ENCODE results near the gene KIF9.

The KIF9 gene

GRCh38 chr3:47274652-47275051 lies 7.9 kb downstream of the KIF9 start:
- Histone ChIP-seq H2BK5ac (ENCODE audit: low read length) (no peak overlapping the region), H3K27me3 (ENCODE audit: control insufficient read depth in 3 of 3, insufficient read depth in 3 of 3, low read depth in 1 of 3, low read length in 3 of 3) (no peaks in the 10 kb centered on the region), H3K14ac (ENCODE audit: low read length) (no peak overlapping the region), H3K27ac (replicated peaks; ENCODE audit: low read length) (no peak overlapping the region), H3K23ac (ENCODE audit: low read depth, low read length, poor library complexity) (no peak overlapping the region), H3K4me1 (ENCODE audit: control insufficient read depth in 2 of 2, insufficient read depth in 1 of 2, low read depth in 1 of 2, low read length in 2 of 2) (no peaks in the 10 kb centered on the region), H4K8ac (ENCODE audit: low read depth, low read length) (no peak overlapping the region), H3K9ac (ENCODE audit: low read depth, low read length, poor library complexity) (no peak overlapping the region), H4K91ac (ENCODE audit: low read depth, low read length, poor library complexity) (no peak overlapping the region), H3K4ac (ENCODE audit: low read length) (no peak overlapping the region), H3K4me2 (ENCODE audit: insufficient read depth, low read length, poor library complexity, severe bottlenecking) (no peak overlapping the region), H2AFZ (ENCODE audit: low read length) (no peak overlapping the region), H3K9me3 (replicated peaks in 1 of 2; ENCODE audit: control insufficient read depth in 2 of 2, insufficient read depth in 1 of 2, low read depth in 1 of 2, low read length in 2 of 2) (no peaks in the 10 kb centered on the region), H2BK15ac (ENCODE audit: low read length) (no peak overlapping the region), H3K4me3 (ENCODE audit: low read length in 2 of 2) (no peak overlapping the region), H2AK5ac (ENCODE audit: low read depth, low read length) (no peak overlapping the region), H2BK120ac (ENCODE audit: low read depth, low read length) (no peak overlapping the region), H3K79me1 (ENCODE audit: low read depth, low read length) (no peaks in the 10 kb centered on the region), H3K36me3 (replicated peaks in 1 of 2; ENCODE audit: control insufficient read depth in 2 of 2, insufficient read depth in 2 of 2, low read length in 2 of 2) (no peaks in the 10 kb centered on the region), H2BK12ac (ENCODE audit: low read length) (no peak overlapping the region), H3K18ac (ENCODE audit: low read length) (no peak overlapping the region)
- no peak for DNase-seq (ENCODE audit: low spot score)
- WGBS, 2 donors (ENCODE audit: extremely low coverage in 2 of 2, insufficient read length in 2 of 2, insufficient replicate concordance in 1 of 2), result no CpG with 5 or more reads among the region's 2 CpGs

- Histone ChIP-seq H3K4me1 (ENCODE audit: control insufficient read depth in 2 of 2, insufficient read depth in 1 of 2, low read depth in 1 of 2, low read length in 2 of 2) (no peaks in the 10 kb centered on the region), H3K27ac (replicated peaks; ENCODE audit: low read length) (no peak overlapping the region), H2BK12ac (ENCODE audit: low read length) (no peak overlapping the region), H2AFZ (ENCODE audit: low read length) (no peak overlapping the region), H3K18ac (ENCODE audit: low read length) (no peak overlapping the region), H3K9ac (ENCODE audit: low read depth, low read length, poor library complexity) (no peak overlapping the region), H3K79me1 (ENCODE audit: low read depth, low read length) (no peaks in the 10 kb centered on the region), H3K4me2 (ENCODE audit: insufficient read depth, low read length, poor library complexity, severe bottlenecking) (no peak overlapping the region), H3K36me3 (replicated peaks in 1 of 2; ENCODE audit: control insufficient read depth in 2 of 2, insufficient read depth in 2 of 2, low read length in 2 of 2) (no peaks in the 10 kb centered on the region), H4K8ac (ENCODE audit: low read depth, low read length) (no peak overlapping the region), H3K14ac (ENCODE audit: low read length) (no peak overlapping the region), H2BK120ac (ENCODE audit: low read depth, low read length) (peak overlapping the region; percentile 16), H2BK15ac (ENCODE audit: low read length) (no peak overlapping the region), H4K91ac (ENCODE audit: low read depth, low read length, poor library complexity) (no peak overlapping the region), H3K4me3 (ENCODE audit: low read length in 2 of 2) (no peak overlapping the region), H3K9me3 (replicated peaks in 1 of 2; ENCODE audit: control insufficient read depth in 2 of 2, insufficient read depth in 1 of 2, low read depth in 1 of 2, low read length in 2 of 2) (no peaks in the 10 kb centered on the region), H3K4ac (ENCODE audit: low read length) (no peak overlapping the region), H3K27me3 (ENCODE audit: control insufficient read depth in 3 of 3, insufficient read depth in 3 of 3, low read depth in 1 of 3, low read length in 3 of 3) (no peaks in the 10 kb centered on the region), H2AK5ac (ENCODE audit: low read depth, low read length) (no peak overlapping the region), H2BK5ac (ENCODE audit: low read length) (no peak overlapping the region), H3K23ac (ENCODE audit: low read depth, low read length, poor library complexity) (no peak overlapping the region)
- no CpG with 5 or more reads among the region's 5 CpGs for WGBS, 2 donors (ENCODE audit: extremely low coverage in 2 of 2, insufficient read length in 2 of 2, insufficient replicate concordance in 1 of 2)
- no peak for DNase-seq (ENCODE audit: low spot score)
Observed at GRCh38 chr3:47273564-47273963, 9.0 kb downstream of the KIF9 start.

GRCh38 chr3:47270526-47270925 lies 12.1 kb downstream of the KIF9 start:
- Histone ChIP-seq H3K9me3 (replicated peaks in 1 of 2; ENCODE audit: control insufficient read depth in 2 of 2, insufficient read depth in 1 of 2, low read depth in 1 of 2, low read length in 2 of 2) (no peaks in the 10 kb centered on the region), H3K4ac (ENCODE audit: low read length) (no peak overlapping the region), H3K14ac (ENCODE audit: low read length) (no peak overlapping the region), H4K91ac (ENCODE audit: low read depth, low read length, poor library complexity) (no peak overlapping the region), H3K27me3 (ENCODE audit: control insufficient read depth in 3 of 3, insufficient read depth in 3 of 3, low read depth in 1 of 3, low read length in 3 of 3) (no peaks in the 10 kb centered on the region), H2AFZ (ENCODE audit: low read length) (no peak overlapping the region), H3K4me3 (ENCODE audit: low read length in 2 of 2) (no peak overlapping the region), H3K9ac (ENCODE audit: low read depth, low read length, poor library complexity) (no peak overlapping the region), H2BK120ac (ENCODE audit: low read depth, low read length) (no peak overlapping the region), H2AK5ac (ENCODE audit: low read depth, low read length) (no peak overlapping the region), H4K8ac (ENCODE audit: low read depth, low read length) (no peak overlapping the region), H2BK12ac (ENCODE audit: low read length) (no peak overlapping the region), H3K23ac (ENCODE audit: low read depth, low read length, poor library complexity) (no peak overlapping the region), H3K27ac (replicated peaks; ENCODE audit: low read length) (no peak overlapping the region), H3K4me2 (ENCODE audit: insufficient read depth, low read length, poor library complexity, severe bottlenecking) (no peak overlapping the region), H2BK5ac (ENCODE audit: low read length) (no peak overlapping the region), H3K4me1 (ENCODE audit: control insufficient read depth in 2 of 2, insufficient read depth in 1 of 2, low read depth in 1 of 2, low read length in 2 of 2) (no peaks in the 10 kb centered on the region), H3K18ac (ENCODE audit: low read length) (no peak overlapping the region), H2BK15ac (ENCODE audit: low read length) (no peak overlapping the region), H3K79me1 (ENCODE audit: low read depth, low read length) (no peaks in the 10 kb centered on the region), H3K36me3 (replicated peaks in 1 of 2; ENCODE audit: control insufficient read depth in 2 of 2, insufficient read depth in 2 of 2, low read length in 2 of 2) (no peaks in the 10 kb centered on the region)
- WGBS, 2 donors (ENCODE audit: extremely low coverage in 2 of 2, insufficient read length in 2 of 2, insufficient replicate concordance in 1 of 2), result no CpG with 5 or more reads among the region's 4 CpGs
- DNase-seq (ENCODE audit: low spot score), result no peak

- Histone ChIP-seq H3K4me1 (ENCODE audit: control insufficient read depth in 2 of 2, insufficient read depth in 1 of 2, low read depth in 1 of 2, low read length in 2 of 2) (no peaks in the 10 kb centered on the region), H3K79me1 (ENCODE audit: low read depth, low read length) (no peaks in the 10 kb centered on the region), H3K9me3 (replicated peaks in 1 of 2; ENCODE audit: control insufficient read depth in 2 of 2, insufficient read depth in 1 of 2, low read depth in 1 of 2, low read length in 2 of 2) (no peaks in the 10 kb centered on the region), H4K8ac (ENCODE audit: low read depth, low read length) (no peak overlapping the region), H3K4me2 (ENCODE audit: insufficient read depth, low read length, poor library complexity, severe bottlenecking) (no peak overlapping the region), H3K23ac (ENCODE audit: low read depth, low read length, poor library complexity) (no peak overlapping the region), H3K4ac (ENCODE audit: low read length) (no peak overlapping the region), H2AK5ac (ENCODE audit: low read depth, low read length) (no peak overlapping the region), H3K9ac (ENCODE audit: low read depth, low read length, poor library complexity) (no peak overlapping the region), H2BK12ac (ENCODE audit: low read length) (no peak overlapping the region), H2AFZ (ENCODE audit: low read length) (no peak overlapping the region), H3K14ac (ENCODE audit: low read length) (no peak overlapping the region), H3K36me3 (replicated peaks in 1 of 2; ENCODE audit: control insufficient read depth in 2 of 2, insufficient read depth in 2 of 2, low read length in 2 of 2) (no peaks in the 10 kb centered on the region), H3K27me3 (ENCODE audit: control insufficient read depth in 3 of 3, insufficient read depth in 3 of 3, low read depth in 1 of 3, low read length in 3 of 3) (no peaks in the 10 kb centered on the region), H3K4me3 (ENCODE audit: low read length in 2 of 2) (no peak overlapping the region), H4K91ac (ENCODE audit: low read depth, low read length, poor library complexity) (no peak overlapping the region), H2BK5ac (ENCODE audit: low read length) (no peak overlapping the region), H3K18ac (ENCODE audit: low read length) (no peak overlapping the region), H2BK15ac (ENCODE audit: low read length) (no peak overlapping the region), H3K27ac (replicated peaks; ENCODE audit: low read length) (no peak overlapping the region), H2BK120ac (ENCODE audit: low read depth, low read length) (no peak overlapping the region)
- DNase-seq (ENCODE audit: low spot score), result no peak
Observed at GRCh38 chr3:47267490-47267824, 15.1 kb downstream of the KIF9 start.

Measured in neuronal stem cell (in vitro differentiated cells).